ENCODE data around the gene CYP3A4. TPM values are rescaled to one million over a fixed set of nuclear protein-coding genes. Genes with fewer than 3 reads are reported as not detected.

Gene CYP3A4
- total and polyA plus RNA-seq, 2 of the 13 experiments (the other 11 are each of a cell fraction or from before 2014, with no cell fraction given), result 0.11 to 0.24 TPM

GRCh38 chr7:99798972-99799371 is 15.0 kb upstream of the CYP3A4 start:
- ChIA-PET CTCF (ENCODE audit: low intra/inter-chr PET ratio, low total read pairs) (no interaction called here), POLR2A (no interaction called here)
- FAIRE-seq, result no peak
- Histone ChIP-seq H3K27ac (ENCODE audit: extremely low read length, insufficient read depth, low read length) (no peak overlapping the region), H3K9ac (ENCODE audit: insufficient read depth, low read depth, low read length) (no peak overlapping the region), H2AFZ (ENCODE audit: low read length) (no peak overlapping the region), H4K20me1 (ENCODE audit: insufficient read depth, low read length) (no peaks in the 10 kb centered on the region), H3K27me3 (ENCODE audit: control insufficient read depth in 1 of 2, insufficient read depth in 2 of 2, low read length in 2 of 2) (no peaks in the 10 kb centered on the region), H3K4me3 (replicated peaks in 1 of 3; ENCODE audit: insufficient read depth in 1 of 3, low read depth in 2 of 3, low read length in 3 of 3) (no peak overlapping the region), H3K4me2 (ENCODE audit: low read depth, low read length) (no peak overlapping the region), H3K36me3 (replicated peaks in 1 of 2; ENCODE audit: control insufficient read depth in 1 of 2, insufficient read depth in 2 of 2, low read length in 2 of 2) (no peaks in the 10 kb centered on the region), H3K4me1 (ENCODE audit: insufficient read depth, low read length) (peaks cover 48% of the 10 kb centered on the region), H3K9me3 (ENCODE audit: low read length) (no peaks in the 10 kb centered on the region), H3K79me2 (ENCODE audit: insufficient read depth, low read length) (no peaks in the 10 kb centered on the region)
- WGBS (ENCODE audit: low lambda C conversion rate), result 72% methylated on average over 2 of the region's 2 CpGs
- no TSS peak for BruUV-seq (replicated peaks)
- intact Hi-C loops (cut with micrococcal nuclease; ENCODE audit: unreplicated experiment) (loop anchor here (5.0 kb wide), 1 partner anchor 33 kb away; no protein-coding TSS in a partner anchor), in situ Hi-C loops (cut with HindIII; ENCODE audit: extremely low pct_ligation_motif_present, low pct_unique_long_range_greater_than_20kb) (no loop called here)
- ATAC-seq, result no peak
- DNase-seq (ENCODE audit: low spot score), result no peak
- no peak for TF ChIP-seq GLMP (CRISPR knock-in tag; IDR thresholded peaks at IDR 0.05; ENCODE audit: borderline replicate concordance)
- no peak for TF ChIP-seq SALL1 (CRISPR knock-in tag; IDR thresholded peaks at IDR 0.05)
- no peak for TF ChIP-seq SRSF4 (IDR thresholded peaks at IDR 0.05; ENCODE audit: low read depth, low read length, poor library complexity, severe bottlenecking)
- TF ChIP-seq TP53 (CRISPR knock-in tag; conservative IDR thresholded peaks at IDR 0.05), result no peak
- TF ChIP-seq HNF1B (CRISPR knock-in tag; IDR thresholded peaks at IDR 0.05), result no peak
- TF ChIP-seq MLLT10 (CRISPR knock-in tag; IDR thresholded peaks at IDR 0.05), result no peak
- no peak for TF ChIP-seq CTCF (CRISPR knock-in tag; IDR thresholded peaks at IDR 0.05)
- TF ChIP-seq SATB2 (CRISPR knock-in tag; IDR thresholded peaks at IDR 0.05), result no peak
- TF ChIP-seq ZNF816 (CRISPR knock-in tag; IDR thresholded peaks at IDR 0.05; ENCODE audit: borderline replicate concordance), result no peak
- no peak for TF ChIP-seq KDM2A (CRISPR knock-in tag; IDR thresholded peaks at IDR 0.05; ENCODE audit: borderline replicate concordance, low read depth)
- TF ChIP-seq ZBTB26 (CRISPR knock-in tag; IDR thresholded peaks at IDR 0.05; ENCODE audit: borderline replicate concordance), result no peak
- TF ChIP-seq THAP8 (CRISPR knock-in tag; IDR thresholded peaks at IDR 0.05; ENCODE audit: borderline replicate concordance), result no peak
- TF ChIP-seq SAFB2 (CRISPR knock-in tag; IDR thresholded peaks at IDR 0.05; ENCODE audit: borderline replicate concordance, low read depth), result no peak
- no peak for TF ChIP-seq ZNF598 (CRISPR knock-in tag; IDR thresholded peaks at IDR 0.05; ENCODE audit: borderline replicate concordance)
- TF ChIP-seq ZNF256 (CRISPR knock-in tag; conservative IDR thresholded peaks at IDR 0.05), result no peak
- no peak for TF ChIP-seq HMGA1 (CRISPR knock-in tag; conservative IDR thresholded peaks at IDR 0.05)

Data from HepG2 (cell line).